ENCODE measurements around the gene FUT4. TPM values are rescaled to one million over a fixed set of nuclear protein-coding genes. Genes with fewer than 3 reads are reported as not detected.

The FUT4 gene
- polyA plus RNA-seq, 2 of the 4 experiments (the other 2 are of a cell fraction) = 1.6 to 1.8 TPM

DNA sequence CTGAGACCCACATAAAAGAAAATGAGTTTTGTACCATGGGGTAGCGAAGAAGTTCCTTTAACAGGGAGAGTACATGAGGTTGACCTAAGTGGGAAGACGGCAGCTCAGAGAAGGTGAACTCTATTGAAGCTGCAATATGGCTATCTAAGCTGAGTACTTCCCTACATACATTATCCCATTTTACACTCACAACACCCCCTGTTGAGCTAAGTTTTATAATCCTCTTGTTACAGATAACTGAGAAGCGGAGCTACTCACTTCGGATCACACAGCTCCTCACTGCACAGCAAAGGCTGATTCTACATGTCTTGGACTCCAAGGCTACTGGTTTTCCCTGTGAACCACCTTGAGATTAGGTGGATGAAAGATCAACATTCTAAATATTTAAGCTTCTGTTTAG is 15.2 kb downstream of the FUT4 start:
- ATAC-seq (no peak), DNase-seq (ENCODE audit: low read depth in 1 of 2, low spot score in 1 of 2) (no peak), FAIRE-seq (no peak)
- 90% methylated on average over 4 of the region's 4 CpGs for WGBS (ENCODE audit: missing lambda C conversion rate)
- no peaks in the 10 kb centered on the region for H3K9me3 ChIP-seq
- CTCF ChIA-PET = no interaction called here
- no peak overlapping the region for H3K4me2 ChIP-seq
- H3K4me3 ChIP-seq = no peak overlapping the region
- H3K27ac ChIP-seq = no peak overlapping the region
- peaks cover 7% of the 10 kb centered on the region; the same call in 1 of the 3 replicates for H3K4me1 ChIP-seq
- POLR2A ChIA-PET = no interaction called here
- TF ChIP-seq, protein P1, sequence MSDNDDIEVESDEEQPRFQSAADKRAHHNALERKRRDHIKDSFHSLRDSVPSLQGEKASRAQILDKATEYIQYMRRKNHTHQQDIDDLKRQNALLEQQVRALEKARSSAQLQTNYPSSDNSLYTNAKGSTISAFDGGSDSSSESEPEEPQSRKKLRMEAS (IDR thresholded peaks at IDR 0.05) = no peak
- TF ChIP-seq EP300 (IDR thresholded peaks at IDR 0.05) (no peak), MYC (IDR thresholded peaks at IDR 0.05; ENCODE audit: borderline replicate concordance, low read length) (no peak), KDM1A (IDR thresholded peaks at IDR 0.05; ENCODE audit: low read depth) (no peak), RAD21 (conservative IDR thresholded peaks at IDR 0.05 in 1 of 2, IDR thresholded peaks at IDR 0.05 in 1 of 2) (no peak), RARB (CRISPR knock-in tag; IDR thresholded peaks at IDR 0.05) (no peak), FOSB (CRISPR knock-in tag; IDR thresholded peaks at IDR 0.05) (no peak), SMC3 (IDR thresholded peaks at IDR 0.05) (no peak), RNF2 (IDR thresholded peaks at IDR 0.05; ENCODE audit: borderline replicate concordance, low read depth) (no peak)
- TF ChIP-seq, protein P2, sequence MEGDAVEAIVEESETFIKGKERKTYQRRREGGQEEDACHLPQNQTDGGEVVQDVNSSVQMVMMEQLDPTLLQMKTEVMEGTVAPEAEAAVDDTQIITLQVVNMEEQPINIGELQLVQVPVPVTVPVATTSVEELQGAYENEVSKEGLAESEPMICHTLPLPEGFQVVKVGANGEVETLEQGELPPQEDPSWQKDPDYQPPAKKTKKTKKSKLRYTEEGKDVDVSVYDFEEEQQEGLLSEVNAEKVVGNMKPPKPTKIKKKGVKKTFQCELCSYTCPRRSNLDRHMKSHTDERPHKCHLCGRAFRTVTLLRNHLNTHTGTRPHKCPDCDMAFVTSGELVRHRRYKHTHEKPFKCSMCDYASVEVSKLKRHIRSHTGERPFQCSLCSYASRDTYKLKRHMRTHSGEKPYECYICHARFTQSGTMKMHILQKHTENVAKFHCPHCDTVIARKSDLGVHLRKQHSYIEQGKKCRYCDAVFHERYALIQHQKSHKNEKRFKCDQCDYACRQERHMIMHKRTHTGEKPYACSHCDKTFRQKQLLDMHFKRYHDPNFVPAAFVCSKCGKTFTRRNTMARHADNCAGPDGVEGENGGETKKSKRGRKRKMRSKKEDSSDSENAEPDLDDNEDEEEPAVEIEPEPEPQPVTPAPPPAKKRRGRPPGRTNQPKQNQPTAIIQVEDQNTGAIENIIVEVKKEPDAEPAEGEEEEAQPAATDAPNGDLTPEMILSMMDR (IDR thresholded peaks at IDR 0.05) = no peak
- TF ChIP-seq, protein P3, sequence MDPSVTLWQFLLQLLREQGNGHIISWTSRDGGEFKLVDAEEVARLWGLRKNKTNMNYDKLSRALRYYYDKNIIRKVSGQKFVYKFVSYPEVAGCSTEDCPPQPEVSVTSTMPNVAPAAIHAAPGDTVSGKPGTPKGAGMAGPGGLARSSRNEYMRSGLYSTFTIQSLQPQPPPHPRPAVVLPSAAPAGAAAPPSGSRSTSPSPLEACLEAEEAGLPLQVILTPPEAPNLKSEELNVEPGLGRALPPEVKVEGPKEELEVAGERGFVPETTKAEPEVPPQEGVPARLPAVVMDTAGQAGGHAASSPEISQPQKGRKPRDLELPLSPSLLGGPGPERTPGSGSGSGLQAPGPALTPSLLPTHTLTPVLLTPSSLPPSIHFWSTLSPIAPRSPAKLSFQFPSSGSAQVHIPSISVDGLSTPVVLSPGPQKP (IDR thresholded peaks at IDR 0.05; ENCODE audit: low read depth, low read length) = no peak

DNA sequence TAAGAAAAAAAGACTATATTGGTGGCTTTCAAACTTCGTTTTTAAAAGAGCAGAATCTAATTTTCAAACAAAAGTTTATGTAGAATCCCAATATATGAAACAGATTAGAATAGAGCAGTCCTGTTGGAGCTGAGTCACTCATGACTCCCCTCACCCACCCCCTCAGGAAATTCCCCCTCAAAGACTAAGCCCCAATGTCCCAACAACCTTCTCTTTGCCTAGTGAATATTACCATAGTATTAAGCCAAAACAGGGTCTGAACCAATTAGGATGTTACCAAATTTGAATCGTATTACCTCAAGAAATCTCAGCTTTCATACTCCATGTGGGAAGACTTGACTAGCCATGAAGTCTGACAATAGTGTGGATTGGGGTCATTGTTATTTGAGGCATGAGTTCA is 15.6 kb downstream of the FUT4 start:
- 34% methylated on average over 2 of the region's 2 CpGs for WGBS (ENCODE audit: missing lambda C conversion rate)
- DNase-seq (ENCODE audit: low read depth in 1 of 2, low spot score in 1 of 2) = no peak
- POLR2A ChIA-PET = no interaction called here

DNA sequence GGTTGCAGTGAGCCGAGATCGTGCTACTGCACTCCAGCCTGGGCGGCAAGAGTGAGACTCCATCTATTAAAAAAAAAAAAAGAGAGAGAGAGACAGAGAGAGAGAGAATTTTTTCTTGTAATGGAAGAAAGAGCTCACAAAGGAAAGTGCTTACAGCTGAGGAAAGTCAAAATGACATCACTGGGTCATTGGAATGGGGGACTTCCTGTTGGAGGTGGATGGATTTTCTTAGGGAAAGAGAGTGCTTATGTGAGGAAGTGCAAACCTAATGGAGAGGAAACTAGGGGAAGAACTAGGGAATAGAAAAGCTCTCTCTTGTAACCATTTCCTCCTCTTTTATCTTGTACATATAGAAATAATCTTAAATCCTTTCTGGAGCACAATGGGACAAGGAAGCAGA is 17.1 kb downstream of the FUT4 start:
- no peak for FAIRE-seq
- TF ChIP-seq JUNB (IDR thresholded peaks at IDR 0.05) (no peak), CBX2 (IDR thresholded peaks at IDR 0.05; ENCODE audit: borderline replicate concordance, low read depth) (no peak), MAZ (IDR thresholded peaks at IDR 0.05; ENCODE audit: borderline replicate concordance, low read depth, low read length) (no peak), ZSCAN20 (CRISPR knock-in tag; IDR thresholded peaks at IDR 0.05) (no peak), ZFP36 (IDR thresholded peaks at IDR 0.05; ENCODE audit: borderline replicate concordance, partially characterized antibody) (no peak), CEBPB (IDR thresholded peaks at IDR 0.05) (no peak), CBX8 (IDR thresholded peaks at IDR 0.05) (no peak)
- no peak overlapping the region for H3K4me3 ChIP-seq
- 93% methylated on average over 2 of the region's 3 CpGs for WGBS (ENCODE audit: missing lambda C conversion rate)
- ChIA-PET POLR2A (no interaction called here), CTCF (no interaction called here)
- no peak for DNase-seq (ENCODE audit: low read depth in 1 of 2, low spot score in 1 of 2)
- peaks cover 7% of the 10 kb centered on the region; the same call in 1 of the 3 replicates for H3K4me1 ChIP-seq
- no peak overlapping the region for H3K4me2 ChIP-seq
- no peaks in the 10 kb centered on the region for H3K9me3 ChIP-seq
- ATAC-seq = no peak
- no peak overlapping the region for H3K27ac ChIP-seq

More for the DNA sequence above, 15.6 kb downstream of the FUT4 start:
- FAIRE-seq = no peak
- Histone ChIP-seq H3K9me3 (no peaks in the 10 kb centered on the region), H3K4me2 (no peak overlapping the region), H3K27ac (no peak overlapping the region), H3K4me3 (no peak overlapping the region), H3K4me1 (peaks cover 7% of the 10 kb centered on the region; the same call in 1 of the 3 replicates)
- no peak for ATAC-seq
- CTCF ChIA-PET = no interaction called here
- TF ChIP-seq, protein P4, sequence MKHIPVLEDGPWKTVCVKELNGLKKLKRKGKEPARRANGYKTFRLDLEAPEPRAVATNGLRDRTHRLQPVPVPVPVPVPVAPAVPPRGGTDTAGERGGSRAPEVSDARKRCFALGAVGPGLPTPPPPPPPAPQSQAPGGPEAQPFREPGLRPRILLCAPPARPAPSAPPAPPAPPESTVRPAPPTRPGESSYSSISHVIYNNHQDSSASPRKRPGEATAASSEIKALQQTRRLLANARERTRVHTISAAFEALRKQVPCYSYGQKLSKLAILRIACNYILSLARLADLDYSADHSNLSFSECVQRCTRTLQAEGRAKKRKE (CRISPR knock-in tag; IDR thresholded peaks at IDR 0.05; ENCODE audit: low read depth) = no peak
- TF ChIP-seq HOXA7 (CRISPR knock-in tag; IDR thresholded peaks at IDR 0.05) (no peak), SREBF2 (IDR thresholded peaks at IDR 0.05) (no peak), CEBPB (IDR thresholded peaks at IDR 0.05) (no peak), PHF8 (IDR thresholded peaks at IDR 0.05; ENCODE audit: borderline replicate concordance, low read depth) (no peak), NPAS2 (CRISPR knock-in tag; IDR thresholded peaks at IDR 0.05; ENCODE audit: borderline replicate concordance) (no peak), RAD21 (conservative IDR thresholded peaks at IDR 0.05 in 1 of 2, IDR thresholded peaks at IDR 0.05 in 1 of 2) (no peak), ZFP36 (IDR thresholded peaks at IDR 0.05; ENCODE audit: borderline replicate concordance, partially characterized antibody) (no peak)
- TF ChIP-seq, protein P5, sequence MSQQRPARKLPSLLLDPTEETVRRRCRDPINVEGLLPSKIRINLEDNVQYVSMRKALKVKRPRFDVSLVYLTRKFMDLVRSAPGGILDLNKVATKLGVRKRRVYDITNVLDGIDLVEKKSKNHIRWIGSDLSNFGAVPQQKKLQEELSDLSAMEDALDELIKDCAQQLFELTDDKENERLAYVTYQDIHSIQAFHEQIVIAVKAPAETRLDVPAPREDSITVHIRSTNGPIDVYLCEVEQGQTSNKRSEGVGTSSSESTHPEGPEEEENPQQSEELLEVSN (IDR thresholded peaks at IDR 0.05; ENCODE audit: borderline replicate concordance, low read depth) = no peak
